NCI-H2196 treated with DMSO at 0.1 percent for 48 hours (cell line): ENCODE measurements around the gene R3HDM2.

Experiments
- DNase-seq: peaks from one replicate; lab custom pipeline; 2025; ENCODE audit not compliant: unreplicated experiment; lab: John Stamatoyannopoulos, UW

R3HDM2 gene

DNA sequence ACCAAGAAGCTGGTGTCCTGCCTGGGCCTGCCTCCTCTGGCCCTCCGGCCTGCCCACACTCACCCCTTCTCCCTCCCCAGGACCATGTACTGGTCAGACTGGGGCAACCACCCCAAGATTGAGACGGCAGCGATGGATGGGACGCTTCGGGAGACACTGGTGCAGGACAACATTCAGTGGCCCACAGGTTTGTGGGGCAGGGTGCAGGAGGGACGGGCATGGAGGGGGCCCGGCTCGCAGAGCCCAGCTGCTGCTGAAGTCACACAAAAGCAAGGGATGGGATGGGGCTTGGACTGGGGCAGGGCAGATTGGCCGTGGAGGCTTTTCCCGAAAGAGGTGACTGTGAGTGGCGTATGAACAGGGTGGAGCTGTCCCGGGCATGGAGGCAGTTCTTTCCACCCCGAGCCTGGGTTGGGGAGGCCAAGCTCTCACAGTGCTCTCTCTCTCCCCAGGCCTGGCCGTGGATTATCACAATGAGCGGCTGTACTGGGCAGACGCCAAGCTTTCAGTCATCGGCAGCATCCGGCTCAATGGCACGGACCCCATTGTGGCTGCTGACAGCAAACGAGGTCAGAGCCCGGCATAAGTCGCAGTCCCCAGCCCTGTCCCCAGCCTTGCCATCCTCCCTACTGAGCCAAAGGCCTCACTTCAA, 222.1 kb downstream of the R3HDM2 start:
- DNase-seq = no peak

DNA sequence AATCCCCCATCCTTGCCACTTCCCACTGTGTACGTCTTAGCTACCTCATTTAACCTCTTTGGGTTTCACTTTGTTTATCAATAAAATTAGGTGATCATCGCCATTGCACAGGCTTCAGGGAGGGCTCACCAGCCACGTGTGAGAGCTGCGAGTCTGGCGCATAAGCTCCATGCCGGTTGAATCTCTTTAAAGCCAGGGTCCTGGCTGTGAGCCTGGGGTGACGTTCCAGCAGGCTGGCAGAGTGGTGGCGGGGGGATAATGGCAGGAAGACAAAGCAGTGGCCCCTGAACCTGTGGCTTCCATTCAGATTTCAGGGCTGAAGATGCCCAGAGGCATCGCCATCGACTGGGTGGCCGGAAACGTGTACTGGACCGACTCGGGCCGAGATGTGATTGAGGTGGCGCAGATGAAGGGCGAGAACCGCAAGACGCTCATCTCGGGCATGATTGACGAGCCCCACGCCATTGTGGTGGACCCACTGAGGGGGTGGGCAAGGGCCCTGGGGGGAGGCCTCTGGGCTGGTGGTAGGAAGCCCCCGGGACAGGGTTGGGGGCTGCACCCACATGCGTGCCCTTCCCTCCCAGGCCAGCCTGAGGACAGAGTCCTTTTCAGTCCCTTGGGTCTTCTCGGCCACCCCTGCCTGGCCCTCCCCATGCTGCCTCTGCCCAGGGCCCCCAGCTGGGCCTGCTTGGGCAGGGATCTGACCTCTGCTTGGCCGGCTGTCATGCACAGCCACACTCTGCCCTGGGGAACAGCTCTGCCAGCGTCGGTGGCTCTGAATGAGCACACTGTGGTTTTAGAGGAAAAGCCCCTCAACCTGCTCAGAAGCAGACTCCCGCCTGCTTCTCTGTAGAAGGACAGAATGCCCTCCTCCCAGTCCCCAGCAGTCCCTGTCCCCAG, 222.9 kb downstream of the R3HDM2 start:
- DNase-seq = no peak

GRCh38 chr12:57205931-57206330, 224.9 kb downstream of the R3HDM2 start:
- no peak for DNase-seq

DNA sequence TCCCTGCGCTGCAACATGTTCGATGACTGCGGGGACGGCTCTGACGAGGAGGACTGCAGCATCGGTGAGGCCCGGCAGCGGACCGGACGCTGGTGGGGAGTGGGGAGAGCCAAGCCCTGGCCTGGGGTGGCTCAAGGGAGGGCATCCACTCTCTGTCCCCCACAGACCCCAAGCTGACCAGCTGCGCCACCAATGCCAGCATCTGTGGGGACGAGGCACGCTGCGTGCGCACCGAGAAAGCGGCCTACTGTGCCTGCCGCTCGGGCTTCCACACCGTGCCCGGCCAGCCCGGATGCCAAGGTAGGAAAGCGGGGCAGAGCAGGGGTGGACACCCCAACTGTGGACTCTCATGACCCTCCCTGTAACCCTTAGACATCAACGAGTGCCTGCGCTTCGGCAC, 225.7 kb downstream of the R3HDM2 start:
- DNase-seq = no peak

- DNase-seq = no peak
Measured at GRCh38 chr12:57204454-57204853, 226.4 kb downstream of the R3HDM2 start.

GRCh38 chr12:57203791-57204190, 227.1 kb downstream of the R3HDM2 start:
- no peak for DNase-seq
